Mucosa of stomach (tissue), 1 donor: ENCODE results near the gene CSNK1G1.
"Not testable (repeated sequence)": the region's sequence is repeated elsewhere in the genome, so short reads cannot be mapped to it uniquely, and the experiment has no call there.

Experiments used
- H3K27me3 ChIP-seq: one replicate; pipeline ENCODE4 v1.7.0; 2013; ENCODE audit warnings: mild to moderate bottlenecking, low read length; ENCODE audit not compliant: control insufficient read depth, insufficient read depth
- H3K36me3 ChIP-seq: one replicate; pipeline ENCODE4 v1.7.0; 2013; ENCODE audit warnings: low read length; ENCODE audit not compliant: control insufficient read depth, insufficient read depth
- H3K4me1 ChIP-seq: one replicate; pipeline ENCODE4 v1.7.0; 2013; ENCODE audit warnings: mild to moderate bottlenecking, low read length; ENCODE audit not compliant: control insufficient read depth, insufficient read depth
- H3K4me3 ChIP-seq: one replicate; pipeline ENCODE4 v1.7.0; 2013; ENCODE audit warnings: low read length
- H3K9ac ChIP-seq: one replicate; pipeline ENCODE4 v1.7.0; 2013; ENCODE audit warnings: mild to moderate bottlenecking, low read length, moderate library complexity
- H3K9me3 ChIP-seq: one replicate; pipeline ENCODE4 v1.7.0; 2013; ENCODE audit warnings: mild to moderate bottlenecking, low read length, moderate library complexity; ENCODE audit not compliant: control insufficient read depth
- donor health status: Pancreatic carcinoma.

The CSNK1G1 gene

GRCh38 chr15:64344651-64345294 is 11.2 kb downstream of the CSNK1G1 start:
- Histone ChIP-seq H3K27me3 (no peaks in the 10 kb centered on the region), H3K4me1 (no peaks in the 10 kb centered on the region), H3K9me3 (no peaks in the 10 kb centered on the region), H3K4me3 (no peak overlapping the region), H3K36me3 (no peaks in the 10 kb centered on the region), H3K9ac (no peak overlapping the region)

DNA sequence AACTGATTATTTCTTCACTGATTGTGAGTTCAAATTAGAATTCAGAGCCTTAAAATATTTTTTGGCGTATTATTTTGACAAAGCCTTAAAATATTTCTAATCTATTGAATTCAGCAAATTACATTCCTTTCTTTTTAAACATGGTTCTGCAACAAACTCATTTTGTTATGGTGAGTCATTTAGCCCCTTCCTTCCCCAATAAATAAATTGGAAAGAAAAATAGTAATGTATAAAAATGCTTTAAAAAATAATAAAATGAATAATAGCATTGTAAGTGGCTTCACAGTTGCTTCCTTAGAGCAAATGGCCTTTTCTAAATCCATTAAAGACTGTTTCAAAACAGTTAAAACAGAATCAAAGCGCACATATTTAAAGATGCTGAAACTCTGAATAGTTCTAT is 12.1 kb downstream of the CSNK1G1 start:
- Histone ChIP-seq H3K27me3 (no peaks in the 10 kb centered on the region), H3K36me3 (no peaks in the 10 kb centered on the region), H3K9me3 (no peaks in the 10 kb centered on the region), H3K4me3 (no peak overlapping the region), H3K9ac (no peak overlapping the region), H3K4me1 (no peaks in the 10 kb centered on the region)

DNA sequence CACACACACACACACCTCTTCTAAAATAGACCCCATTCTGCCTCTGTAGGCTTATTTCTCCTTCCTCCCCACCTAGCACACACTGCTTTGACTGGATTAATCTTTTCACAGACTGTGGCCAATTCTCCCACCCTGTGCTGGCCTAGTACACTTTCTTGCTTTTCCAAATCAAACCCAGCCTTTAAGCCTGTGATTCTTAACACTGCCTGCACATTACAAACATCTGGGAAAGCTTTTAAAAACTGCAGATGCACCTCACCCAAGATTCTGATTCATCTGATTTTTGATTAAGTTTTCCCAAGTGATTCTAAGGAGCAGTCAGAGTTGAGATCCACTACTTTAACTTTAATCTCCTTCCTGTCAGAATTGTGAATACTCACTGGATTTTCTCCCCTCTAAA is 12.8 kb downstream of the CSNK1G1 start:
- H3K4me3 ChIP-seq, result no peak overlapping the region
- no peaks in the 10 kb centered on the region for H3K27me3 ChIP-seq
- no peaks in the 10 kb centered on the region for H3K9me3 ChIP-seq
- no peaks in the 10 kb centered on the region for H3K36me3 ChIP-seq
- no peaks in the 10 kb centered on the region for H3K4me1 ChIP-seq
- H3K9ac ChIP-seq, result no peak overlapping the region

DNA sequence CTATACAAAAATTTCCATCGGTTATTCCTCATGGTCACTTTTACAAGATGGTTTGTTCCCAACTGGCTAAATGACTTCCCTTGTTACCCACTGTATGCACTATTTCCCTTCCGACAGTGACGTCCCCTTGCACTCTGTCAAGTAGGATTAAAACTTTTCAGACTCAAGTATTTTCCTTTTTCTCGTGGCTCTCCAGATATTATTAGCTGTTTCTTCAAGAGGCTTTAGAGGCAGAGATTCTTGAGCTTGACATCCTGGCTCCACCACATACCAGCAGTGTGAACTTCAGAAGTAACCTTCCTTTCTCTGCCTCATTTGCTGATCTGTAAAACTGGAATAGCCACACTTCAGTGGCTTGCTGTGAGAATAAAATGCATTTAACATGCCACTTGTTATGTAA is 14.0 kb downstream of the CSNK1G1 start:
- no peaks in the 10 kb centered on the region for H3K36me3 ChIP-seq
- no peaks in the 10 kb centered on the region for H3K9me3 ChIP-seq
- no peaks in the 10 kb centered on the region for H3K27me3 ChIP-seq
- H3K9ac ChIP-seq, result no peak overlapping the region
- H3K4me1 ChIP-seq, result no peaks in the 10 kb centered on the region
- H3K4me3 ChIP-seq, result no peak overlapping the region

DNA sequence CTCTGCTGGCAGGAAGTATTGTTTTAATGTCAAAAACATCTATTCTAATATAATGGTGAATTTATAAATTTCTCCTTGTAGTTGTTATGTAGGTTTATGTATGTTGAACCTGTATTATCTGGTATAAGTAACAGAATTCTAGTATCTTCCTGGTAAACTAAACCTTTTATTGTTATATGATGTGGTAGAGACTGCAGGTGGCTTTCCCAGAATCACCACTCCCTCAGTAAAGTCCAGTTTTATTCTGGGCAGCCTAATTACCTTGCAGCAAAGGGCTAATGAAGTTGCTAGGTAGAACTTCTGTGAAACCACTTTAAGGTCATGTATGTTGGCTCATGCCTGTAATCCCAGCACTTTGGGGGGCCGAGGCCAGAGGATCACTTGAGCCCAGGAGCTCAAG is 15.6 kb downstream of the CSNK1G1 start:
- Histone ChIP-seq H3K9ac (no peak overlapping the region), H3K4me1 (no peaks in the 10 kb centered on the region), H3K27me3 (no peaks in the 10 kb centered on the region), H3K4me3 (no peak overlapping the region), H3K36me3 (no peaks in the 10 kb centered on the region), H3K9me3 (no peaks in the 10 kb centered on the region)

- Histone ChIP-seq H3K9me3 (no peaks in the 10 kb centered on the region), H3K27me3 (no peaks in the 10 kb centered on the region), H3K4me1 (no peaks in the 10 kb centered on the region), H3K4me3 (no peak overlapping the region), H3K9ac (no peak overlapping the region), H3K36me3 (no peaks in the 10 kb centered on the region)
These were observed 18.2 kb downstream of the CSNK1G1 start for GRCh38 chr15:64337761-64338160.

DNA sequence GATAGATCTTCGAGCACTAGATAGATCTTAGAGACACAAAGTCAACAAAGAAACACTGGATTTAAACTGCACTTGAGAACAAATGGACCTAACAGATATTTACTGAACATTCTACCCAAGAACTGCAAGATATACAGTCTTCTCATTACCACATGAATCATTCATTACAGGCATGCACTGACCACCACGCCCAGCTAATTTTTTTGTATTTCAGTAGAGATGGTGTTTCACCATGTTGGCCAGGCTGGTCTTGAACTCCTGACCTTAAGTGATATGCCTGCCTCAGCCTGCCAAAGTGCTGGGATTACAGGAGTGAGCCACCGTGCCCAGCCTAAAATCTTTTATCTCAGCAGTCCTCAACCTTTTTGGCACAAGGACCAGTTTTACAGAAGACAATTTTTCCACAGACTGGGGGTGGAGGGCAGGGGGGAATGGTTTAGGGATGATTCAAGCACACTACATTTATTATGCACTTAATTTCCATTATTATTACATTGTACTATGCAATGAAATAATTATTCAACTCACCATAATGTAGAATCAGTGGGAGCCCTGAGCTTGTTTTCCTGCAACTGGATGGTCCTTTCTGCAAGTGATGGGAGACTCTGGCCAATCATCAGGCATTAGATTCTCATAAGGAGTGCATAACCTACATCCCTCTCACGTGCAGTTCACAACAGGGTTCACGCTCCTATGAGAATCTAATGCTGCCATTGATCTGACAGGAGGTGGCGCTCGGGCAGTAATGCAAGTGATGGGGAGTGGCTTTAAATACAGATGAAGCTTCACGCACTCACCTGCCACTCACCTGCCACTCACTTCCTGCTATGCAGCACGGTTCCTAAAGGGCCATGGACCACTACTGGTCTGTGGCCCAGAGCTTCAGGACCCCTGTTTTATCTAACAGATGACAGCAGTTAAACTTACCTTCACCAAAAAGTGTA is 21.7 kb downstream of the CSNK1G1 start:
- Histone ChIP-seq H3K9me3 (no peaks in the 10 kb centered on the region), H3K27me3 (no peaks in the 10 kb centered on the region), H3K9ac (no peak overlapping the region), H3K4me3 (no peak overlapping the region), H3K4me1 (no peaks in the 10 kb centered on the region), H3K36me3 (no peaks in the 10 kb centered on the region)

GRCh38 chr15:64333516-64333915 is 22.5 kb downstream of the CSNK1G1 start:
- Histone ChIP-seq H3K4me3 (no peak overlapping the region), H3K9ac (no peak overlapping the region), H3K4me1 (no peaks in the 10 kb centered on the region), H3K36me3 (no peaks in the 10 kb centered on the region), H3K9me3 (no peaks in the 10 kb centered on the region), H3K27me3 (no peaks in the 10 kb centered on the region)

DNA sequence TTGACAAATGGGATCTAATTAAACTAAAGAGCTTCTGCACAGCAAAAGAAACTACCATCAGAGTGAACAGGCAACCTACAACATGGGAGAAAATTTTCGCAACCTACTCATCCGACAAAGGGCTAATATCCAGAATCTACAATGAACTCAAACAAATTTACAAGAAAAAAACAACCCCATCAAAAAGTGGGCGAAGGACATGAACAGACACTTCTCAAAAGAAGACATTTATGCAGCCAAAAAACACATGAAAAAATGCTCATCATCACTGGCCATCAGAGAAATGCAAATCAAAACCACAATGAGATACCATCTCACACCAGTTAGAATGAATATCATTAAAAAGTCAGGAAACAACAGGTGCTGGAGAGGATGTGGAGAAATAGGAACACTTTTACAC is 24.3 kb downstream of the CSNK1G1 start:
- H3K9ac ChIP-seq, H3K4me1 ChIP-seq, H3K4me3 ChIP-seq, H3K36me3 ChIP-seq, H3K27me3 ChIP-seq, H3K9me3 ChIP-seq: not testable (repeated sequence)

GRCh38 chr15:64326975-64327374 is 29.0 kb downstream of the CSNK1G1 start:
- not testable (repeated sequence) for H3K27me3 ChIP-seq, H3K9ac ChIP-seq, H3K9me3 ChIP-seq, H3K4me1 ChIP-seq, H3K36me3 ChIP-seq, H3K4me3 ChIP-seq

DNA sequence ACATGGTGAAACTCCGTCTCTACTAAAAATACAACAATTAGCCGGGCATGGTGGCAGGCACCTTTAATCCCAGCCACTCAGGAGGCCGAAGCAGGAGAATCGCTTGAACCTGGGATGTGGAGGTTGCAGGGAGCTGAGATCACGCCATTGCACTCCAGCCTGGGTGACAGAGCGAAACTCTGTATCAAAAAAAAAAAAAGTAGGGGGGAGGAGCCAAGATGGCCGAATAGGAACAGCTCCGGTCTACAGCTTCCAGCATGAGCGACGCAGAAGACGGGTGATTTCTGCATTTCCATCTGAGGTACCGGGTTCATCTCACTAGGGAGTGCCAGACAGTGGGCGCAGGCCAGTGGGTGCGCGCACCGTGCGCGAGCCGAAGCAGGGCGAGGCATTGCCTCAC is 29.5 kb downstream of the CSNK1G1 start:
- not testable (repeated sequence) for H3K4me1 ChIP-seq, H3K9me3 ChIP-seq, H3K4me3 ChIP-seq, H3K36me3 ChIP-seq, H3K27me3 ChIP-seq, H3K9ac ChIP-seq

DNA sequence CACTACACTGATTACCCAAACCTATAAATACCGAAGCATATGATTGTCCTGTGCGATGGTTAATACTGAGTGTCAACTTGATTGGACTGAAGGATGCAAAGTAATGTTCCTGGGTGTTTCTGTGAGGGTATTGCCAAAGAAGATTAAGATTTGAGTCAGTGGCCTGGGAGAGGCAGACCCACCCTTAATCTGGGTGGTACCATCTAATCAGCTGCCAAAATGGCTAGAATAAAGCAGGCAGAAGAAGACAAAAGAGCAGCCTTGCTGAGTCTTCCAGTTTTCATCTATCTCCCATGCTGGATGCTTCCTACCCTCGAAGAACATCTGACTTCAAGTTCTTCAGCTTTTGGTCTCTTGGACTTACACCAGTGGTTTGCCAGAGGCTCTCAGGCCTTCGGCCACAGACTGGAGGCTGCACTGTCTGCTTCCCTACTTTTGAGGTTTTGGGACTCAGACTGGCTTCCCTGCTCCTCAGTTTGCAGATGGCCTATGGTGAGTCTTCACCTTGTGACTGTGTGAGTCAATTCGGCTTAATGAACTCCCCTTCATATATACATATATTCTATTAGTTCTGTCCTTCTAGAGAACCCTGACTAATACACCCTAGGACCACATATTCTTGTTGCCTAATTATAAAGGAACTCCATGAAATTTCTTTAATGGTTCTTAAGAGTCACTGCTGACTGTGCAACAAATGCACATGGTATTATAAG is 31.7 kb downstream of the CSNK1G1 start:
- no peaks in the 10 kb centered on the region for H3K27me3 ChIP-seq
- no peaks in the 10 kb centered on the region for H3K9me3 ChIP-seq
- no peaks in the 10 kb centered on the region for H3K4me1 ChIP-seq
- no peak overlapping the region for H3K9ac ChIP-seq
- H3K36me3 ChIP-seq, result no peaks in the 10 kb centered on the region
- no peak overlapping the region for H3K4me3 ChIP-seq
